NCI-H146 treated with DMSO at 0.1 percent for 48 hours (cell line): ENCODE measurements around the gene SAMSN1.
"Not testable (repeated sequence)": the region's sequence is repeated elsewhere in the genome, so short reads cannot be mapped to it uniquely, and the experiment has no call there.

ENCODE experiments used
- DNase-seq: peaks from one replicate; lab custom pipeline; 2025; ENCODE audit not compliant: unreplicated experiment; lab: John Stamatoyannopoulos, UW

The SAMSN1 gene

GRCh38 chr21:14567331-14568279 lies 21.5 kb upstream of the SAMSN1 start:
- no peak for DNase-seq

GRCh38 chr21:14566894-14567293 lies 20.8 kb upstream of the SAMSN1 start:
- no peak for DNase-seq

- DNase-seq: no peak
Observed at GRCh38 chr21:14562959-14563358, 16.8 kb upstream of the SAMSN1 start.

GRCh38 chr21:14560555-14560954 lies 14.4 kb upstream of the SAMSN1 start:
- DNase-seq: no peak

DNA sequence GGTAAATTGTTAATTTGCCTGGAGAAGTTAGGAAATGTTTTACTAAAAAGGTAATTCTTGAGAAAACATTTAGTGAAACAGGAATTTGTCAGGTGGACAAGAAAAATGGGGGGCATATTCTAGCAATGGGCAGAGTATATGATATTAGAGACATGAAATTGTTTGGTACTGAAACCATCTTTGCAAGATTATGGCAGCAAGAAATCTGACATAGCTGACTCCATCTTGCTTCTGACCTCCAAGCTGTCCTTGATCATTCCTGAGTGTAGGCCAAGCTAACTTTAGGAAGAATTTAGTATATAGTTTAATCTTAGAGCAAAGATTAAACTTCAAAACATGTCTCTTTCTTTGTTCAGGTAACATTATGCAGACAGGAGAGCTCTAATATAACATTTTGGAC lies 14.0 kb upstream of the SAMSN1 start:
- DNase-seq: no peak

- no peak for DNase-seq
Observed at GRCh38 chr21:14559102-14559501, 13.0 kb upstream of the SAMSN1 start.

DNA sequence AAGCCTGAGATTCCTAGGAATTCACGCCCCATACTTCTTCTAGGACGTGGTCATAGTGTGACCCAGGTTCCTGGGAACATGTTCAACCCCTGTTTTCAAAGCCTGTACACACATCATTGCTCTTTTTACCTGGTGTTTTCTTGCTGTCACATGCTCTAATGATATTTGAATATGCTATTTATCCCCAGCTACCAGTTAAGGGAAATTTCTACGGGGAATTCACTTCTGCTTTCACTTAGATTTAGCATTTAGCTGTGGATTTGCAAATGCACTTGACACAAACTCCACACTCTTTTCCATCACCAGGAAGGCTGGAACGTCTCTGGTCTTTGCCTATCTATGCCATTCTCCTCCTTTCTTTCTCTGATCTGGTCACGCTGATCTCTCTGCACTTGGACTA lies 11.3 kb upstream of the SAMSN1 start:
- no peak for DNase-seq

DNA sequence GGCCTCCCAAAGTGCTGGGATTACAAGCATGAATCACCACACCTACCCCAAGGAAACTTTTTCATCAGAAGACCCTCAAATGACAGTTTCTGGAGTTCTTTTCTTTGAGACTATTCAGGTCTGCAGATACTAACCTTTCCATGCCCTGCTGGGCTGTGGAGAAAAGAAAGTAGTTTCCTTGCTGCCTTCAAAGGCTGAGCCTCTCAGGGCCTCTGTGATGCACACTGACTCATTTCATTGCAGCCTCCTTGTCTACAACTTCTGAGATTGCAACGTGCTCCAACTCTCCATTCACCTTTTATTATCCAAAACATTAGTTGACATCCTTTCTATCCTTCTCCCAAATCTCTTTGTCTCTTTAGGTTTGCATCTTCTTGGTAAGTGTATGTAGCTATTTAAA lies 8.8 kb upstream of the SAMSN1 start:
- no peak for DNase-seq

- no peak for DNase-seq
Observed at GRCh38 chr21:14553422-14553821, 7.3 kb upstream of the SAMSN1 start.

GRCh38 chr21:14551741-14552140 lies 5.6 kb upstream of the SAMSN1 start:
- no peak for DNase-seq

- DNase-seq: no peak
Observed at GRCh38 chr21:14550135-14550534, 4.0 kb upstream of the SAMSN1 start.

DNA sequence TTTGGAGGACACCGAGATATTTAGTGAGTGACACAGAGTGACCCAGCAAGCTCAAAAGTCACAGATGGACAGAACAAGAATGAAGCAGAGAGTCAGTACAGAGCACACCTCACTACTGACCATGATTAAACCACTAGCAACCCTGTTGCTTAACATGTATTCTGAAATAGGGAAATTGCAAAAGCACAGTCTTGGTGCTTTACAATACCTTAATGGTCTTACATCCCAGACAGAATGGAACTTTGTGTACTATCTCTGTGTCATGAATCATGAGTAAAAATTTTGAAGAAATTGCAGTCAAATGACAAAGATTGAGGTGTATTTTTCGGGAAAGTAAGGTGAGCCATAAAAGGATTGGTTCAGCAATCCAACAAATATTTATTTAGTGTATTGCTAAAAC lies 2.7 kb upstream of the SAMSN1 start:
- DNase-seq: no peak

- no peak for DNase-seq
Observed at GRCh38 chr21:14547834-14548513, 1.9 kb upstream of the SAMSN1 start.

DNA sequence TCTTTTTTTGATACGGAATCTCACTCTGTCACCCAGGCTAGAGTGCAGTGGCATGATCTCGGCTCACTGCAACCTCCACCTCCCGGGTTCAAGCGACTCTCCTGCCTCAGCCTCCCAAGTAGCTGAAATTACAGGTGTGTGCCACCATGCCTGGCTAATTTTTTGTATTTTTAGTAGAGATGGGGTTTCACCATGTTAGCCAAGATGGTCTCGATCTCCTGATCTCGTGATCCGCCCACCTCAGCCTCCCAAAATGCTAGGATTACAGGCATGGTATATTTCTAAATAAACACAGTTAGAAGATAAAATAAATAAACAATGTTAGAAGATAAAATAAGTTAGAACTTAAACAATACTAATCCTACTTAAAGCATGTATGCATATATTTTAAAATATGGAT lies 604 bp upstream of the SAMSN1 start:
- not testable (repeated sequence) for DNase-seq

- no peak for DNase-seq
Observed at GRCh38 chr21:14543983-14544382, 2.1 kb downstream of the SAMSN1 start.

GRCh38 chr21:14542638-14543037 lies 3.5 kb downstream of the SAMSN1 start:
- DNase-seq: no peak

- no peak for DNase-seq
Observed at GRCh38 chr21:14541841-14542490, 4.1 kb downstream of the SAMSN1 start.

GRCh38 chr21:14538483-14538882 lies 7.6 kb downstream of the SAMSN1 start:
- DNase-seq: no peak

- no peak for DNase-seq
Observed at GRCh38 chr21:14536929-14537328, 9.2 kb downstream of the SAMSN1 start.

GRCh38 chr21:14535702-14536101 lies 10.4 kb downstream of the SAMSN1 start:
- DNase-seq: no peak

GRCh38 chr21:14533499-14534428 lies 12.4 kb downstream of the SAMSN1 start:
- DNase-seq: no peak
